Left ventricle myocardium inferior (tissue), 1 donor: ENCODE results near the gene SHMT2. TPM values are rescaled to one million over a fixed set of nuclear protein-coding genes. Genes with fewer than 3 reads are reported as not detected.

Experiments used
- DNase-seq: peaks from one replicate; pipeline ENCODE4 v3.0.0-alpha.2; 2020
- H3K27ac ChIP-seq: fragments of 200-600 bp; replicated peaks from 2 replicates; pipeline ENCODE4 v1.8.0; 2021
- H3K27me3 ChIP-seq: fragments of 200-600 bp; 2 replicates; pipeline ENCODE4 v1.8.0; 2021; ENCODE audit warnings: low read depth
- H3K36me3 ChIP-seq: fragments of 200-600 bp; 2 replicates; pipeline ENCODE4 v1.8.0; 2021
- H3K4me1 ChIP-seq: fragments of 200-600 bp; 2 replicates; pipeline ENCODE4 v1.8.0; 2021
- H3K4me3 ChIP-seq: fragments of 200-600 bp; 2 replicates; pipeline ENCODE4 v1.8.0; 2021; ENCODE audit warnings: mild to moderate bottlenecking, moderate library complexity
- H3K9me3 ChIP-seq: fragments of 200-600 bp; replicated peaks from 2 replicates; pipeline ENCODE4 v1.8.0; 2021
- CTCF ChIP-seq: fragments of 200-600 bp; IDR thresholded peaks from 2 replicates; pipeline ENCODE4 v1.8.0; 2021; ENCODE audit warnings: antibody characterized with exemption, mild to moderate bottlenecking, borderline replicate concordance
- intact Hi-C: fragments of 100-400 bp; cut with micrococcal nuclease; formaldehyde crosslinking; loops from one replicate; pipeline ENCODE4 v1.11.0; 2022
- long read RNA-seq: library from polyadenylated mRNA; unstranded; transcript quantifications from one replicate; pipeline ENCODE4 v2.0.0, GENCODE V29; 2021
- total RNA-seq: library from RNA; stranded (reverse); fragmentation: NEBNext Ultra II Directional; extraction: Animal tissue kit (Norgen Biotek cat#: 25700); gene quantifications from one replicate; pipeline ENCODE4 v1.2.1, GENCODE V29; 2021
- donor health status: DM: no; HTN: yes; CAD: no; lungs with severe emphysema.

The SHMT2 gene
- 22.9 TPM for total RNA-seq
- long read RNA-seq, transcript SHMT2-201 (12 exons, 2,537 nt): major isoform, 36 of 46 reads
- long read RNA-seq, partial matches to known transcripts: 3 of 46 reads
- long read RNA-seq, other reads (novel, unspliced or antisense): 5 of 46 reads

GRCh38 chr12:57229634-57230380, at the start of gene SHMT2:
TSS of gene SHMT2 (plus strand) at chr12:57229711. CDS start at chr12:57229779, 68 bp downstream.
- peaks cover 55% of the 10 kb centered on the region for H3K4me1 ChIP-seq
- intact Hi-C loops: no loop called here
- peak; percentile 92 for DNase-seq
- TF ChIP-seq CTCF: no peak
- peaks cover 36% of the 10 kb centered on the region for H3K36me3 ChIP-seq
- peak within 1 kb of the TSS; percentile 83 for H3K4me3 ChIP-seq
- peak within 1 kb of the TSS; percentile 83 for H3K27ac ChIP-seq
- no peaks in the 10 kb centered on the region for H3K9me3 ChIP-seq
- H3K27me3 ChIP-seq: peaks cover 34% of the 10 kb centered on the region

GRCh38 chr12:57180321-57180989, 49.1 kb upstream of the SHMT2 start:
- no peak overlapping the region for H3K27ac ChIP-seq
- H3K4me3 ChIP-seq: no peak overlapping the region
- peaks cover 87% of the 10 kb centered on the region for H3K36me3 ChIP-seq
- H3K27me3 ChIP-seq: no peaks in the 10 kb centered on the region
- H3K4me1 ChIP-seq: no peaks in the 10 kb centered on the region
- no peak for TF ChIP-seq CTCF
- no peak for DNase-seq
- intact Hi-C loops: loop anchor here (5.0 kb wide), 1 partner anchor 58 kb away; no protein-coding TSS in a partner anchor
- H3K9me3 ChIP-seq: no peaks in the 10 kb centered on the region

- no peak for DNase-seq
- H3K36me3 ChIP-seq: peaks cover 87% of the 10 kb centered on the region
- intact Hi-C loops: loop anchor here (5.0 kb wide), 1 partner anchor 59 kb away; no protein-coding TSS in a partner anchor
- H3K4me1 ChIP-seq: no peaks in the 10 kb centered on the region
- H3K9me3 ChIP-seq: no peaks in the 10 kb centered on the region
- no peak overlapping the region for H3K27ac ChIP-seq
- H3K4me3 ChIP-seq: no peak overlapping the region
- TF ChIP-seq CTCF: no peak
- H3K27me3 ChIP-seq: no peaks in the 10 kb centered on the region
Measured at GRCh38 chr12:57181072-57181471, 48.4 kb upstream of the SHMT2 start.

- TF ChIP-seq CTCF: no peak
- intact Hi-C loops: loop anchor here (5.0 kb wide), 1 partner anchor 59 kb away; no protein-coding TSS in a partner anchor
- H3K36me3 ChIP-seq: peaks cover 87% of the 10 kb centered on the region
Measured at GRCh38 chr12:57181561-57182155, 47.9 kb upstream of the SHMT2 start.

GRCh38 chr12:57182918-57183575, 46.5 kb upstream of the SHMT2 start:
- Histone ChIP-seq H3K27ac (no peak overlapping the region), H3K36me3 (peaks cover 86% of the 10 kb centered on the region), H3K27me3 (no peaks in the 10 kb centered on the region), H3K9me3 (no peaks in the 10 kb centered on the region), H3K4me3 (no peak overlapping the region), H3K4me1 (no peaks in the 10 kb centered on the region)
- DNase-seq: peak; percentile 72
- peak; percentile 90 for TF ChIP-seq CTCF
- intact Hi-C loops: loop anchor here (5.0 kb wide), 1 partner anchor 61 kb away; no protein-coding TSS in a partner anchor

More at GRCh38 chr12:57181561-57182155, 47.9 kb upstream of the SHMT2 start:
- no peak overlapping the region for H3K27ac ChIP-seq
- H3K4me1 ChIP-seq: no peaks in the 10 kb centered on the region
- no peaks in the 10 kb centered on the region for H3K27me3 ChIP-seq
- H3K9me3 ChIP-seq: no peaks in the 10 kb centered on the region
- H3K4me3 ChIP-seq: no peak overlapping the region
- DNase-seq: no peak
